Testis (tissue), 3 donors: ENCODE measurements around the gene E2F7. TPM values are rescaled to one million over a fixed set of nuclear protein-coding genes. Genes with fewer than 3 reads are reported as not detected.
A peak's percentile ranks its signal among the peaks of the same experiment; 100 is the strongest.

ENCODE experiments used
- DNase-seq: peaks from one replicate; pipeline ENCODE4 v3.0.0-alpha.2; 2019
- H3K27ac ChIP-seq, 2 donors: fragments of 200-600 bp; sonication (generic); one replicate each; pipeline ENCODE4 v1.5.1; 2019
- H3K27me3 ChIP-seq: fragments of 200-600 bp; sonication (generic); one replicate; pipeline ENCODE4 v1.5.1; 2019
- H3K36me3 ChIP-seq: fragments of 200-600 bp; sonication (generic); one replicate; pipeline ENCODE4 v1.5.1; 2017; ENCODE audit warnings: low read depth; ENCODE audit errors: missing control alignments
- H3K4me1 ChIP-seq: fragments of 200-600 bp; sonication (generic); one replicate; pipeline ENCODE4 v1.5.1; 2019
- H3K4me3 ChIP-seq, 2 donors: fragments of 200-600 bp; sonication (generic); one replicate each; pipeline ENCODE4 v1.5.1; 2017 to 2019
- H3K9me3 ChIP-seq: fragments of 200-600 bp; sonication (generic); one replicate; pipeline ENCODE4 v1.5.1; 2017
- POLR2A ChIP-seq: fragments of 450-650 bp; IDR thresholded peaks from one replicate; pipeline ENCODE4 v1.6.1; 2017; ENCODE audit warnings: antibody characterized with exemption, mild to moderate bottlenecking, moderate library complexity
- WGBS, 2 donors: methylation state at CpG; one replicate each; pipeline ENCODE4 v1.1.5; 2018; 5-methylcytosine and 5-hydroxymethylcytosine counted together
- intact Hi-C: fragments of 100-400 bp; cut with DNase I; formaldehyde crosslinking; loops from one replicate; pipeline ENCODE4 v1.15.1; 2023; ENCODE audit warnings: low total_unique reads
- polyA plus RNA-seq: library from polyadenylated mRNA; stranded (reverse); fragments of 350-450 nt; fragmentation: Illumina TruSeq; extraction: RNeasy Lipid Tissue Mini Kit (QIAGEN cat#74804); gene quantifications from one replicate; pipeline ENCODE4 v1.2.3, GENCODE V29; 2014; ENCODE audit warnings: low read depth, low replicate concordance; ENCODE audit not compliant: insufficient read depth
- total RNA-seq, 2 donors: library from RNA; depleted of rRNA; stranded (reverse); fragments of >200 nt; gene quantifications; one replicate each; pipeline ENCODE4 v1.2.3, GENCODE V29; 2016
- TF ChIP-seq, protein P1 (sequence below), 3 experiments: fragments of 450-650 bp in 2 of 3; fragments of 200-600 bp in 1 of 3; sonication (generic) in 1 of 3; IDR thresholded peaks; one replicate each; pipeline ENCODE4 v1.5.1; 2016 to 2019; ENCODE audit warnings: antibody characterized with exemption in 3 of 3, mild to moderate bottlenecking in 2 of 3, moderate library complexity in 1 of 3

The E2F7 gene
- total and polyA plus RNA-seq, 3 donors from 2014 or later = 1.9 to 4.2 (median 3.5) TPM

DNA sequence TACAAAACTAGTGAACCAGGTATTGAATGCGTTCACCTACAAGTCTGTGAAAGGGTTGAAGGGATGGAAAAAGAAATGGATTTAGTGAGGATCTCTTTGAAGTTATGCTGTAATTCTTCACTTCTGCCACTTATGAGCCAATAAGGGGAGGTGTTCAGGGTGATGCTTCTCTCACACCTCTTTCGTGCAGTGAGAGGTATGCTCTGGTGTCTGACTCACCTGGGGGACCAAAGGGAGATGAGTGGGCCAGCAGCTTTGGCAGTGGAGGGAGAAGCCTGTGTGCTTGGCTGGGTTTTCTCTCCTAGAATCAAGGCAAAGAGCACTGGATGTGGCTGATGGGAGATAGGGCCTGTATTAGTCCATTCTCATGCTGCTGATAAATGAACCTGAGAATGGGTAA, 45.4 kb downstream of the E2F7 start:
- no peak overlapping the region for H3K4me3 ChIP-seq
- no peaks in the 10 kb centered on the region for H3K27me3 ChIP-seq
- TF ChIP-seq POLR2A = no peak
- TF ChIP-seq, protein P1, sequence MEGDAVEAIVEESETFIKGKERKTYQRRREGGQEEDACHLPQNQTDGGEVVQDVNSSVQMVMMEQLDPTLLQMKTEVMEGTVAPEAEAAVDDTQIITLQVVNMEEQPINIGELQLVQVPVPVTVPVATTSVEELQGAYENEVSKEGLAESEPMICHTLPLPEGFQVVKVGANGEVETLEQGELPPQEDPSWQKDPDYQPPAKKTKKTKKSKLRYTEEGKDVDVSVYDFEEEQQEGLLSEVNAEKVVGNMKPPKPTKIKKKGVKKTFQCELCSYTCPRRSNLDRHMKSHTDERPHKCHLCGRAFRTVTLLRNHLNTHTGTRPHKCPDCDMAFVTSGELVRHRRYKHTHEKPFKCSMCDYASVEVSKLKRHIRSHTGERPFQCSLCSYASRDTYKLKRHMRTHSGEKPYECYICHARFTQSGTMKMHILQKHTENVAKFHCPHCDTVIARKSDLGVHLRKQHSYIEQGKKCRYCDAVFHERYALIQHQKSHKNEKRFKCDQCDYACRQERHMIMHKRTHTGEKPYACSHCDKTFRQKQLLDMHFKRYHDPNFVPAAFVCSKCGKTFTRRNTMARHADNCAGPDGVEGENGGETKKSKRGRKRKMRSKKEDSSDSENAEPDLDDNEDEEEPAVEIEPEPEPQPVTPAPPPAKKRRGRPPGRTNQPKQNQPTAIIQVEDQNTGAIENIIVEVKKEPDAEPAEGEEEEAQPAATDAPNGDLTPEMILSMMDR (IDR thresholded peaks at IDR 0.05) = no peak
- no peak for DNase-seq
- no peaks in the 10 kb centered on the region for H3K36me3 ChIP-seq
- no peaks in the 10 kb centered on the region for H3K4me1 ChIP-seq
- 96 to 97% methylated on average over 2 of the region's 2 CpGs for WGBS, 2 donors
- H3K27ac ChIP-seq = no peak overlapping the region
- intact Hi-C loops = no loop called here
- H3K9me3 ChIP-seq = no peaks in the 10 kb centered on the region

DNA sequence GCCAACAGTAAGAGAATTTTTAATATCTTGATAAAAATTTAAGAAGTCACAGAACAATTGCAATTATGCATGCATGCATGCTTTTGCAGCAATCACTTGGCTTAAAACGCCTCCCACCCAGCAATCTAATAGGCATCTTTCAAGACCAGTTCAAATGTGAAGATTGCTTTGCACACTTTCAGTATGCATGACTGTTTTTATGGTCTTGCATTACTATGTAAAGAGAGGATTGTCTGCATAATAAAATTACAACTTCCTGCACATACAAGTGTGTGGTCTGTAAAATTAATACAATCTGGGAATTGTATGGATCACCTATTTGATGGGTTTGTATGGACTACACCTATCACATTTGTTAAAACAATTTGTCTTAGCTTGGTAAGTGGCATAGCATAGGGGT, 48.8 kb downstream of the E2F7 start:
- no peak for TF ChIP-seq POLR2A
- TF ChIP-seq, protein P1 (IDR thresholded peaks at IDR 0.05) = no peak
- intact Hi-C loops = no loop called here
- DNase-seq = no peak
- Histone ChIP-seq H3K36me3 (no peaks in the 10 kb centered on the region), H3K9me3 (no peaks in the 10 kb centered on the region), H3K4me1 (no peaks in the 10 kb centered on the region), H3K27ac (no peak overlapping the region), H3K4me3 (no peak overlapping the region), H3K27me3 (no peaks in the 10 kb centered on the region)
- 84% methylated on average over 1 of the region's 1 CpG for WGBS, 2 donors

DNA sequence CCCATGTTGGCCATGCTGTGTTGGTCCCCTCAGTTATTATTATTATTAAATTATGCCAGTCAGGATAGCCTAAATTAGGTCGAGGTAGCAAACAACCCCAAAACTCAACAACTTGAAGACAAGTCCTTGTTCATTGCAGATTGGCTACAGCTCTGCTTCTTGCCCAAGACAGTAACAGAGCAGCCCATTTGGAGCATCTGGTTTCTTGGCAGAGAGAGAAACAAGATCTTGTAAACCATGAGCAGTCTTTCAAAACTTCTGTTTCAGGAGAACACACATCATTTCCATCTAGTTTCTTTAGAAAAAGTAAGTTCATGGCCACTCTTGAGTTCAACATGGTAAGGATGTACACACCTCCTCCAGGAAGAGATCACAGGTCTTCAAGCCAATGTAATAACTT, 52.3 kb downstream of the E2F7 start:
- Histone ChIP-seq H3K4me3 (no peak overlapping the region), H3K4me1 (no peaks in the 10 kb centered on the region), H3K27me3 (no peaks in the 10 kb centered on the region), H3K27ac (no peak overlapping the region), H3K9me3 (no peaks in the 10 kb centered on the region), H3K36me3 (no peaks in the 10 kb centered on the region)
- 74 to 87% methylated on average over 1 of the region's 1 CpG for WGBS, 2 donors
- intact Hi-C loops = no loop called here
- no peak for DNase-seq
- TF ChIP-seq, protein P1 (IDR thresholded peaks at IDR 0.05) = no peak
- TF ChIP-seq POLR2A = no peak

DNA sequence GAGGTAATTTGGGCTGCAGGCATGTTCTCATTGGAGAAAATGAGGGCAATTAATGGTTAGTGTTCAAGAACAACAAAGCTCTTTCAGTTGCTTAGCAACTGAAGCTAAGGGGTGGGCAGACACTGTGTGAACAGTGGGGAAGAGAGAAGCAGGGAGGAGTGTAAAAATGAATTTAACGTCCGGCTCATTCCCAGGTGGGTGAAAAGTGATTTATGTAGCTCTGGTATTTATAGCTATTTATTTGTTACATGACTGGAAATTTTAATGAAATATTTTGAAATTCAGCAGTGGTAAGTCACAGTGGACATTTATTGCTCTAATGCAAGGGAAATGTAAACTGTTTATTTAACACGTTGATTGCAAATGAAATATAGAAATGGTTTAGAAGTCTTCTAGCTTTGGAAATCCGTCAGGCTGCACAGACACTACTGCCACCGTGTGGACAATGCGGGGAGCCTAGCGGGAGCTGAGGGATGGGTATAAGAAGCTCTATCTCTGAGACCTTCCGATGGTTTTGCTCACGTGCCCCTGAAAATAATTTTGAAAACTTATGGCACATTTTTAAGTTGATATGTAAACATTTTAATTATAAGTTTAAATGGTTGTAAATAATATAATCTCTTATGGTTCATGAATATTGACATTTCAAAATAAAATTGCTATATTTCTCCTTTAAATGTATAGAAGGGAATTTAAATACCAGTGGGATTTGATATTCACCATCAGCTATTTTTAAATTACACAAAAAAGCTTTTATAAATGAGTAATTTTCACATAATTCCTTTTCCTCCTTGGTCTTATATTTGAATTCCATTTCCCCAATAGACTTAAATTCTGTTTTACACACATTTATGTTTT, 54.4 kb downstream of the E2F7 start:
- H3K27ac ChIP-seq = no peak overlapping the region
- no peaks in the 10 kb centered on the region for H3K4me1 ChIP-seq
- intact Hi-C loops = no loop called here
- 2 to 4% methylated on average over 9 of the region's 9 CpGs for WGBS, 2 donors
- H3K36me3 ChIP-seq = no peaks in the 10 kb centered on the region
- H3K9me3 ChIP-seq = no peaks in the 10 kb centered on the region
- H3K4me3 ChIP-seq = no peak overlapping the region
- H3K27me3 ChIP-seq = no peaks in the 10 kb centered on the region
- TF ChIP-seq, protein P1 (IDR thresholded peaks at IDR 0.05) = peak; percentile 61 to 84 (median 62)
- TF ChIP-seq POLR2A = no peak
- peak; percentile 85 for DNase-seq

DNA sequence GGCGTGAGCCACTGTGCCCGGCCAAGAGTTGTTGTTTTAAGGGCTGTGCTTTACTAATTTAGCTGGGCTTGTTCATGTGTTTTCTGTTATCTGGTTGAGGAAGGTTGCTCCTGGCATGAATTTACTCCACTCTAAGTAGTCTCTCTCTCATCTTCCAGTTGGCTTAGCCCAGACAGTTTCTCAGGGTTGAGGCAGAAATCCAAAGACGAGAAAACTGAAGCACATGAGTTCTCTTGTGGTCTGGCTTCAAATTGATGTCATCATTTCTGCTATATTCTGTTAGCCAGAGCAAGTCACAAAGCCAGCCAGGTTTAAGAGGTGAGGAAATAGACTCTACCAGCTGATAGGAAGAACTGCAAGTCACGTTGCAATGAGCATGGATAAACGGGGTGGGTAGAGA, 57.9 kb downstream of the E2F7 start:
- H3K9me3 ChIP-seq = no peaks in the 10 kb centered on the region
- no peaks in the 10 kb centered on the region for H3K4me1 ChIP-seq
- H3K4me3 ChIP-seq = no peak overlapping the region
- H3K36me3 ChIP-seq = no peaks in the 10 kb centered on the region
- intact Hi-C loops = no loop called here
- DNase-seq = no peak
- TF ChIP-seq, protein P1 (IDR thresholded peaks at IDR 0.05) = no peak
- TF ChIP-seq POLR2A = no peak
- H3K27ac ChIP-seq = no peak overlapping the region
- WGBS, 2 donors = 87% methylated on average over 5 of the region's 5 CpGs
- no peaks in the 10 kb centered on the region for H3K27me3 ChIP-seq
